Dermis microvascular lymphatic vessel endothelial cell (primary cell): ENCODE results near the gene FBXO10. TPM values are rescaled to one million over a fixed set of nuclear protein-coding genes. Genes with fewer than 3 reads are reported as not detected.
A peak's percentile ranks its signal among the peaks of the same experiment; 100 is the strongest.
"Not testable (repeated sequence)": the region's sequence is repeated elsewhere in the genome, so short reads cannot be mapped to it uniquely, and the experiment has no call there.

Experiments
- DNase-seq, 2 donors: peaks; one replicate each; pipeline versions ENCODE4 v3.0.0 to v3.0.0-alpha.2; 2010; ENCODE audit warnings: low read depth in 2 of 2
- total RNA-seq: library from RNA; depleted of rRNA; stranded (reverse); fragments of >200 nt; gene quantifications from 2 replicates; pipeline ENCODE4 v1.2.1, GENCODE V29; 2014

Gene FBXO10
- total RNA-seq, 1 donor from 2014 or later, result 9.1 TPM

DNA sequence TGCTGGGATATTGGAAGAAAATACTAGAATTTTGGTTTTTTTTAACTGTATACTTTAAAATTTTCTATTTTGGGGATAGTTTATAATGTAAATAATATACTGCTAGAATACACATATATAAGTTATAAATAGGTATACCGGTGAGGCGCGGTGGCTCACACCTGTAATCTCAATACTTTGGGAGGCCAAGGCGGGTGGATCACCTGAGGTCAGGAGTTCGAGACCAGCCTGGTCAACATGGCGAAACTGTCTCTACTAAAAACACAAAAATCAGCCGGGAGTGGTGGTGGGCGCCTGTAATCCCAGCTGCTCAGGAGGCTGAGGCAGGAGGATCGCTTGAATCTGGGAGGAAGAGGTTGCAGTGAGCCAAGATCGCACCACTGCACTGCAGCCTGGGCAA is 61.8 kb downstream of the FBXO10 start:
- not testable (repeated sequence) for DNase-seq

DNA sequence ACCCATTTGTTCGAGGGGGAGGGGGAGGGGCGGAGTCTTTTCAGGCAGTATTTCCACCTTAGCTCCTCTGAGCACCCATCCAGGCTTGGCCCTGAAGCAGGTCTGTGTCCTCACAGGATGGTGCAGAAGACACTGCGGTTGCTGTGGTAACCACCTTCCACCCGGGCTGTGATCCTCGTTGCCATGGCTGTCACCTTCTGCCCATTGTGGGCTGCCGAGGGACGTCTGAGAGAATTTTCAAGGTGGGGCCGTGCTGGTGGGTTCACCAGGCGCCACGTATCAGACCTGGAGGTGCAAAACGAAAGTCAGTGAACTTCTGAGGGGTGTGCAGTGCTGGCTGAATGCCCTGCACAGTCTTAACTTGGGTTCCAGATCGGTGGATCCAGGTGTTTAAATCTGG is 63.7 kb downstream of the FBXO10 start:
- no peak for DNase-seq

DNA sequence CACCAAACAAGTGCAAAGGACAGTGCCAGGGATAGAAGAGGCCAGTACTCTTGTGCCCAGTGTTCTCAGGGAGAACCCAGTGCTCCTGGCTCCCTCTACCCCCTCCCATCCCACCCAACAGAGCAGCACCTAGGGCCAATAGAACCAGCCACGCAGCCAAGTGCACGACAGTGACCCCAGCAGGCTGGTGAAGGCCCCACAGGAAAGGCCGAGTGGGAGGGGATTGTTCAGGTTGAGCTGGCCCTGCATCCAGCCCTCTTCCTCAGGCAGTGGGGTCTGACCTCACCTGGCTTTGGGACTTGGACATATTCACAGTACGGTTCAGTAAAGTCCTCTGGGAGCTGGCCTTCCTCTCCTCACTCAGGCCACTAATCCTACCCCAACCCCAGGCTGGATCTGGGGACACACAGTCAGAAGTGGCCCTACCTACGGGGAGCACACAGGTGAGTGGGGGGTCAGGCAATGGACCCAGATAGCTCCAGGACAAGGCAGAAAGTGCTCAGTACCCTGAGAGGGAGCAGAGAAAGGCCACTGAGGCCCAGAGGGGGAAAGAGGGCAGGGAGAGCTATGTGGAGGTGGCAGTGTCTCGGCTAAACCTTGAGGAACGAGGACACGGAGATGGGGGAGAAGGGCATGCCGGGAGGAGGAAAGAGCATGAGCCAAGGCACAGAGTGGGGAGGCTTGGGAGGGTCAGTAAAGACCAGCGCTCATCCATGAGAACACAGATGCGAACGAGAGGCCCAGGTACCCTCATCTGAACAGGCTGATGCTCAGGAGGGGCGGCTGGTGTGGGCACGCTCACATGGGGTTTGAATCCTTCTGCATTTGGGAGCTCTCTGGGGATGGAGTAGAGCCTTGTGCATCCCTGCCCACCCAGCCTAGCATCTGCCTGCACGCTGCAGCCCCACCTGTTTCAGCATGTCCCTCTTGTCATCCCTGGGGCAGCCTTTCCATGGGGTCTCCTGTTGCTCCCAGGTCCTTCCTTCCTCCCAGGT is 64.9 kb downstream of the FBXO10 start:
- DNase-seq, result no peak

DNA sequence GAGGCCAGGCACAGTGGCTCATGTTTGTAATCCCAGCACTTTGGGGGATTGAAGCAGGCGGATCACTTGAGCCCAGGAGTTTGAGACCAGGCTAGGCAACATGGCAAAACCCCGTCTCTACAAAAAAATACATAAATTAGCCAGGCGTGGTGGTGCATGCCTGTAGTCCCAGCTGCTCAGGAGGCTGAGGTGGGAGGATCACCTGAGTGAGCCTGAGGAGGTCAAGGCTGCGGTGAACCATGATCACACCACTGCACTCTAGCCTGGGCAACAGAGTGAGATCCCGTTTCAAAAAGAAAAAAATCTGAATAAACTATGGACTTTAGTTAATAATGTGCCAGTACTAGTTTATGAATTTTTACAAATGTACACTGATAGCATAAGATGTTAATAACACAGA is 66.1 kb downstream of the FBXO10 start:
- not testable (repeated sequence) for DNase-seq

DNA sequence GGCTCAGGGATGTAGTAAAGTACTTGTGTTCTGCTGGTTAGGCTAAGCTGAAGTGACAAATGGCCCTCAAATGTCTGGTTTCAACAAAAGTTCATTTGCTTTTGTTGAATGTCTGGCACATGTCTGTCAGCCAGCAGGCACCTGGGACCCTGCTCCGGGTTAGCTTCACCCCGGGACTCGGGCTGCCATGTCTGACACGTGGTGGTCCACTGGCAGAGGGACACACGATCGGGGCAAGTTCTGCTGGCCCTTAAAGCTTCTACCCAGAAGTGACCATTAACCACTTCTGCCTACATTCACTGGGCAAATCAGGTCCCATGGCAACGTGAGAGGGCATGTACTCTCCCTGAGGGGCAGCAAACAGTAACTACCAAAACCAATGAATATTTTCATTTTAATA is 66.6 kb downstream of the FBXO10 start:
- DNase-seq, result no peak

DNA sequence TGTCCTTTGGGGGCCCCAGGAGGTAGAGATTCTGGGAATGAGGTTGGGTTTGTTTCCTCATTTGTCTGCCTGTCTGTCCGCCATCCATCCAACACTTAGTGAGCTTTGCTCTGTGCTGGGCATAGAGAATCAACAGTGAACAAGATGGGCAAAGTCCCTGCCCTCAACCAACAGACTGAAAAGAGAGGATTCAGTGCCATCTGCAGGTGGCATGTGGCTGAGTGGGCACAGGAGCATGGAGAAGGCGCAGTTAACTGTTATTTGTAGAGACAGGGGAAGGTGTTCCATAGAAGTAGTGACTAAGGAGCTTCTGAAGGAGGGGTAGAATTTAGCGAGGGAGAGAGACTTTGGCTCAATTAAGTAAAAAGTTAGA is 67.4 kb downstream of the FBXO10 start:
- DNase-seq, result no peak

DNA sequence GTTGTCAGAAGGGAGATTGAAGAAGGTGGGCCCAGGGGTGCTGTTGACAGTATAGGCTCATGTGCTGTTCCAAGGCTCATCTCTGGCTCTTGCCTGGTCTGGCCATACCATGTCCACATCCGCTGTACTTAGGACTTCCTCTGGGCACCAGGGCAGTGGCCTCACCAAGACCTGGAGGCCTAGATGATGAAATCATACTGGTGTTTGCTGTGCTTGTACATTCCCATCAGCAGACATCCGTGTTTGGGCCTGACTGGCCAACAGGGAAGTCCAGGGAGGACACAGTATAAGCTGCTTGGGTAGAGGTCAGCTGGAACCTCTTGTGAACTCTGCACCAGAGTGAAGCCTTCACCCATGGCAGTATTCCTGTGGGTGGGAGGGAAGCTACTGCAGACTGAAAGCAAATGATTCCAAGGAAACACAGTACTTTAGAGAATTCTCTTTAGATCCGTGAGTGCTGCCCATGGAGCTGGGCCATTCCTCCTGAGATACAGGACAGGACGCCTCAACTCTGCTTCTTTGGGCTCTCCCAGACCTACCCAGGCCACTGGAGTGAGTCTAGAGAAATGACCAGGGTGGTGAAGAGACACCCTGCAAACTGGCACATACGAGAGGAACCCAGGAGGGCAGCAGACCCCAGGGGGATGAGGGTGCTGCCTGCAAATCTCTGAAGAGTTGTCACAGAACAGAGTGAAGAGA is 67.9 kb downstream of the FBXO10 start:
- no peak for DNase-seq

DNA sequence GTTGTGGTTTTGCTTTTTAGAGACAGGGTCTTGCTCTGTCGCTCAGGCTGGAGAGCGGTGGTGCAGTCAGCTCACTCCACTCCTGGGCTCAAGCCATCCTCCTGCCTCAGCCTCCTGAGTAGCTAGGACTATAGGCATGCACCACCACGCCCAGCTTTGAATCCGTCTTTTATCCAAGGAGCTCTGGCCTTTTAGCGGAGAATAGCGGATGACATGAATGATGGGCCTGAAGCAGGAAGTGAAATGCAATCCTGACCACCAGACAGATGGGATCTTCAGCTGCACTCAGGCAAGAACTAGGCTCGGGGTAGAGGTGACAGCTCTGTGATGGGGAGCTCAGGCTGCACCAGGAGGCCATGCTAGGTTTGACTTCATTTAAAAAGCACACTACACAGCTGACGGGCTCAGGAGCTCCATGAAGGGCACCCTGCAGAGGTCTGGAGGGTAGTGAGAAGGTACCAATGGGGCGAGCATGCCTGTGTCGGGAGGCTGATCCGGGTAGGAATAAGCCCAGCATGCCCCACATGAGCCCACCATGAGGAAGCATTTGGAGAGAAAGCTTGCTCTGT is 68.5 kb downstream of the FBXO10 start:
- DNase-seq, result no peak

DNA sequence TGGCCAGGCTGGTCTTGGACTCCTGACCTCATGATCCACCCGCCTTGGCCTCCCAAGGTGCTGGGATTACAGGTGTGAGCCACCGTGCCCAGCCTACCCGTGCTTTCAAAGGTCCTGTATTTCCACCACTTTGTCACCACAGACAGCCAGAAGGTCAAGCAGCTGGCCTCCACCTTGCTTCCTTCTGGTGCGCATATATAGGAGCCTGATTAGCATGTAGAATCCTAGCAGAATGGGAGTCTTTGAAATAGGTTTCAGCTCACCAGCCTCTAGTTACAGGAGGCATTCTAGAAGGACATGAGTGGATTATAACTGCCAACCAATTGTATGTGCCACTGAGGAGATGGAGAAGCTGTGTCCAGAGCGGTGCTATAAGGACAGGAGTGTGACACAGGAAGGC is 71.6 kb downstream of the FBXO10 start:
- no peak for DNase-seq

DNA sequence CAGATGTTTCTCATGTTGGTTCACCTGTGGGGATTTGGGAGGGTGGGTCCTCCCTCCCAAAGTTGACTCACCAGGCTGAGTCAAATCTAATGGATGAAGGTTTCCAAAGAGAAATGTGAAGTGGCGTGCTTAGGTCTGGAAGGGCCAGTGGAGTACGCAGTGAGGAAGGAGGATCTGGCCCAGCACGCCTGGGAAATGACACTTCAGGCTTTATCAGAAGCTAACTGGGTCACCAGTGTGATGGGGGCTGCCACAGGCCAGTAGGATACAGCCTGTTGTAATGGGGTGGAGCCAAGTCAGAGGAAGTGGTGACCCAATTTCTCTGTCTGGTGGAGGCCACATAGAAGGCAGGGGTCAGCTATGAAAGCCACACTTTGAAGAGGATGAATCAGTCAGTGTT is 72.4 kb downstream of the FBXO10 start:
- no peak for DNase-seq

DNA sequence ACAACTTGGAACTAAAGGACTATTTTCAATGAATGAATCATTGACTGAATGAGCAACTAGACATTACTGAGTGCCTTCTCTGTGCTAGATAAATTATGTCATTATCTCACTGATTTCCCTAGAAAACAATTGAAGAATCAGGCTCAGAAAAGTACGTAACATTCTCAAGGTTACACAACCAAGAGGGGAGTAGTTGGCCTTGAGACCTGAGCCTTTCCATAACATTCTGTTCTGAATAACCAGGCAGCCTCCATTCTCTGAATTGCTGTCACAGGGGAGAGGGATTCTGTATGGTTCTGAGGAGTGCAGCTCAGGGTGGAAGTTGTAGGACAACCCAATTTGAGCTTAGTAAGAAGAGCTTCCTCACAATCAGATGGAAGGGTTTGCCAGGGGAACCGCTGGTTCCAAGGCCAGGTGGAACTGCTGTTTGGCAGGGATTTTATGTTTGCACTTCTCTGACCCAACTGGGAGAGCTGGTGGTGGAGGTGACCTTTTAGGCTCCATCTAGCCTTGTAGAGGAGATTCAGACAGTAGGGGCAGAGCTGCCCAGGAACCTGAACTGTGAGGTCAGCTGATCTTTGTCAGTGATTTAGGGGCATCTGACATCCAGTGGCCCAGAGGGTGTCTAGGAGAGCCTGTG is 74.1 kb downstream of the FBXO10 start:
- DNase-seq, result no peak

DNA sequence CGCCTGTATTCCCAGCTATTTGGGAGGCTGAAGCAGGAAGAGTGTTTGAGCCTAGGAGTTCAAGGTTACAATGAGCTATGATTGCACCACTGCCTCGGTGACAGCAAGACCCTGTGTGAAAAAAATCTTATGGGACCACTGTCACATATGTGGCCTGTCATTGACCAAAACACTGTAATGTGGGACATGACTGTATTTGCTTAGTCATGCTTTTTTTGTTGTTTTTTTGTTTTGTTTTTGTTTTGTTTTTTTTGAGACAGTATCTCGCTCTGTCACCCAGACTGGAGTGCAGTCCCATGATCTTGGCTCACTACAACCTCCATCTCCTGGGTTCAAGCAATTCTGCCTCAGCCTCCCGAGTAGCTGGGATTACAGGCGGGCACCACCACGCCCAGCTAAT is 76.9 kb downstream of the FBXO10 start:
- DNase-seq, result no peak

DNA sequence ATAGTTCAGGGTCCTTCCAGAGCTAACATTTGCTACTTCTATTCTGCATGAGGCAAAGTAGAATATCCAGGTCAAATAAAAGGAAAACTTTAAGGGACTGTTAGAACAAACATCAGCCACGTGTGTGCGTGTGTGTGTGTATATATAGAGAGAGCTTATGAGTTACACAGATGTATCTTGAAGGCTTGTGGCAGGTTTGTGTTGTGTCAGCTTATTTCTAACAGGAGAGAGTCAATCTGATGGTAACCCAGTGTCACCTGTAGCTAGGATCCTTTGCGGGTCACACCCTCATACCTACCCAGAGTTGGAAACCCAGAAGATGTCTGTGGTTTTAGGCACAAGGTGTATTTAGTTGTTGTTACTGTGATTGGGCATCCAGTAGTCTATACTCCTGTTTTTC is 77.7 kb downstream of the FBXO10 start:
- no peak for DNase-seq

DNA sequence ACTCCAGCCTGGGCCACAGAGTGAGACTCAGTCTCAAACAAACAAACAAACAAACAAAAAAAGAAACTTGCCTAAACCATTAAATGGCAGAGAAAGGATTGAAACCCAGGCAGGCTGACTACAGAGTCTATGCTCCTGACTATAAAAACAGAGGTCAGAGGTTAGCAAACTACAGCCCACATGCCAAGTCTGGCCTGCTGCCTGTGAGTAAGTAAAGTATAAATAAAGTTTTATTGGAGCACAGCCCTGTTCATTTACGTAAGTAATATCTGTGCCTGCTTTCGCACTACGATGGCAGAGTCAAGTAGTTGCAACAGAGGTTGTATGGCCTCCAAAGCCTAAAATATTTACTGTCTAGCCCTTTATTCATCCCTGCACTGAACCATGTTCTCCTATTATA is 78.9 kb downstream of the FBXO10 start:
- DNase-seq, result no peak

DNA sequence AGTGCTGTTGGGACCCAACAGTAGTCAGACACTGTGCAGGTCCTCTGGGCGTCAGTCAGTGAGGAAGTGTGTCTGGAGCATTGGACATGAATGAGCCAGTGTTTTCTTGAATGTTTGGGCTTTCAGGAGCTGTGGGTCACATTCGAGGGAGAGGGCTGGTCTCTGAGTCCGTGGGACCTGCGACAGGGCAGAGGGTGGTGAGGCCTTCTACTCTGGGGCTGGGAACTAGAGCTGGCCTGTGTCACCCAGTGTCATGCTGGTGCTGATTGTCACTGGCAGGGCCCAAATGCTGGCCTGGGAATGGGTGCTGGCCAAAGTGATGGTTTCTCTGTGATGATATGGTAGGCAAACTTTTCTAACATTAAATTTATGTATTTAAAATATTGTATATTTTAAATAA is 80.2 kb downstream of the FBXO10 start:
- DNase-seq, result no peak

DNA sequence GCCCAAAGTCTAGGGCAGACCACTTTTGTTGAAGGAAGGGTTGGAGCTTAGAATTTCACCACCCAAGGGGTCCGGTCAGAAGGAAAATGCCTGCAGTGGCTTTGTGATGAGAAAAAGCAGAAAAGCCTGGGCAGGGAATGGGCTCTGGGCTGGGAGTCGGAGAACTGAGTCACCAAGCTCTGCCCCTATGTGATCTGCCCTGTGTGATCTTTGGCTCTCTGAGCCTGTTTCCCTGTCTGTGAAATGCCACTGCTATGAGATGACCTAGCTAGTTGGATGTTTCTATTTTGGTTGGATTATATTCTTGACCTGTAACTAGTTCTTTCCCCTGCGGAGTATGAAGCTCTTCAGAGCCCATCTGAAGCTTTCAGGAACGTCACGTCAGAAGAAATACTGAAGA is 80.6 kb downstream of the FBXO10 start:
- no peak for DNase-seq

DNA sequence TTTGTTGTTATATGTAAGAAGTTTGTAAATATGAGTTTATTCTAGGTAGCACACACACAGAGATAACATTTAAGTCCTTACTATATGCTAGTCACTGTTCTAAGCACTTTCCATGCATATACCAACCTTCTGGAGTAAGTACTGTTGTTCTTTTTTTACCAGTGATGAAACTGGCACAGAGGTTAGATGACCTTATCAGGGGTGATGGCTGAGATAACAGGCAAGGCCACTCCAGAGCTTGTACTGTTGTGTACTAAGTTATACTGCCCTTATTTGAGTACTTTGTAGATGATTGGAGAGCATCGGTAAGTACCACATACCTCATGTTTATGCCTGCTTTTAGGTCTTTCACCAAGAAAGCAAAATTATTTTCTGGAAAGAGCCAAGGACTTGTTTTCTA is 84.2 kb downstream of the FBXO10 start:
- DNase-seq, result no peak

DNA sequence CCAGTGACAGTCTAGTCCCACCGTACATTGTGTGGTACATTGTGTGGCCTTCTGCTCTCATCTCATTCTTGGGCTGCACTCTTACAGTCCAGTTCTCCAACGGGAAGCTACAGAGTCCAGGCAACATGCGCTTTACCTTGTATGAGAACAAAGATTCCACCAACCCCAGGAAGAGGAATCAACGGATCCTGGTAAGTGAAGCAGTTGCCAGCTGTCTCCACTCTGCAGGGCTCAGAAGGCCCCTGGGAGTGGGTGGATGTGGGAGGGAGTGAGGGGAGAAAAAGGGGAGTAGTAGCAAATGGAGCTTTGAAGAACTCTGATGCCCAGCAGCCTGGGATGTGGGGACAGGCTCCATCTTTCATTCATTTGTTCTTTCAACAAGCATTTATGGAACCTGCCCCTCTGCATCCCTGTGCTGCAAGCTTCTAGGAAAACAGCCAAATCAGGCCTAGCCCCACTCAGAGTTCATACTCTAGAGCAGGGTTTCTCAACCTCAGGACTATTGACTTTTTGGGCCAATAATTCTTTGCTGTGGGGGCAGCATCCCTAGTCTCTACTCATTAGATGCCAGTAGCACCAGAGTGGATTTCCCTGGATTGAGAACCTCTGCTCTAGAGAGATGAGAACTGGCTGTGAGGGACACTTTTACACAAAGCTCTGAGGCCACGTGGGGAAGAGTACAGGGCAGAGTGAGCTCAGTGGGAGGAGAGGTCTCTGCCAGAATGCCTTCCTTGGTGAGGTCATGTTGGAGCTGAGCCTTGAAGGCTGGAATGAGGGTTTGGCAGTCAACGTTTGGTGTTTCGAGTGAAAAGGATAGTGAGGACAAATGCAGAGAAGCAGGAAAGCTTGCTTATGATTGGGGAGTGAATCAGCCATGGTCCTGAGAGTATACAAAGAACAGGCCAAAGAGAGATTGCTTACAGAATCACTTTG is 89.3 kb downstream of the FBXO10 start:
- DNase-seq, result no peak

DNA sequence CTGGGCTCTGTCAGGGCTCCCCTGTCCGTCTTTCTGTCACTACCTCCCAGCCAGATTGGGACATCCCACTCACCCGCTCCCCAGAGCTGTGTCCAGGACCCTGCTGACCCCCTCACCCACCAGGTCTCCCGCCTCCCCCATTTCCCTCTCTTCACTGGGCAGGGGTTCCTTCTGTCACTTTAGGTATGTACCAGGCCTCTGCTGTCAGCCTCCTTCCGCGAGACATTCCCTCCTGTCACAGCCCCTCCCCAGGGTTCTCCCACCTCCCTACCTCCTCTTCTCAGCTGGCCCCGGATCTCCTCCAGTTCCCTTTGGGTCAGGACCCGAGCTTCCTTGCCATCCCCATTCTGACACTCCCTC is 89.9 kb downstream of the FBXO10 start:
- no peak for DNase-seq

DNA sequence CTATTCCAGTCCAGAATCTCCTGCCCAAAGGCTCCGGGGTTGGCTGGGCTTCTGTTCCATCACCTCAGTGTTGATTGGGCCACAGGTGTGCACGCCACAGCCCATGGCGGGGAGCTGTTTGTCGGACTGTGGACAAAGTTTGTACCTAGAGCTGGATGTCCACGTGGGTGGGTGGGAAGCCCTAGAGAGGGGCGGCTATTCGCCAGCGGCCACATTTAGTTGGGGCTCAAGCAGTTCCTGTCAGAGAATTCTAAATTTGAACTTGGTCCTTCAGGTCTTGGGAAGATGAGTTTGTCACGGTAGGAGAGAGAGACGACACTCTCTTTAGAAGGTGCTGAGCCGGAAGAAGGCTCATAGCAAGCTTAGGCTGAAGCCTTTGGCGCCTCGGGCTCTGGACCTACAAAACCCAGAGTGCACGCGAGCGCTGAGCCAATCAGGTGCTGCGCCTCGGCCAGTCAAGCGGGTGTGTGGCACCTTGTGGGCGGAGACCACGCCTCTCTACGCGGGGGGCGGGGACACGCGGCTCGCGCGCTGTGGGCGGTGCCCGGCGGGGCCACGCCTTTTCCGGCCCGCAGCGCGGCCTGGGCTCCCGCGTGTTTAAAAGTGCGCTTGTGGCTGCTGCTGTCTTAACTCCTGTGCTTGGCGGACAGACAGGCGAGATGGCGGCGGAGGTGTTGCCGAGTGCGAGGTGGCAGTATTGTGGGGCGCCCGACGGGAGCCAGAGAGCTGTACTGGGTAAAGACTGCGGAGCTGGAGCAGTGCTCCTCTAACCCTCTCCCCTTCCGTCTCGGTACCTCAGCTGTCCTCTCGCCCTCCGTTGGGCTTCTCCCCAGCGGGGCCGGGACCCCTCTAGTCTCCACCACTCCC is 90.6 kb downstream of the FBXO10 start, which contains the start of gene POLR1E:
POLR1E (plus strand) TSS at position 560 of the 867 bp plus-strand sequence; CDS start at position 660, 100 bp downstream.
- peak; percentile 68 to 92 for DNase-seq
